K562 (cell line): ENCODE measurements around the gene MAEL. TPM values are rescaled to one million over a fixed set of nuclear protein-coding genes. Genes with fewer than 3 reads are reported as not detected.

ENCODE experiments used
- ATAC-seq: fragments of 200-7000 bp; cut with Tn5 transposase; 3 replicates; pipeline ENCODE4 v1.9.1; 2020; ENCODE audit warnings: moderate library complexity
- BruUV-seq: library from RNA; stranded (reverse); fragments of 400-500 nt; replicated peaks from 2 replicates; lab custom pipeline; 2021; lab: Mats Ljungman, UMichigan
- CTCF ChIA-PET: fragments of 300-600 bp; formaldehyde crosslinking; extraction: SDS; loops from one replicate; lab custom pipeline; 2021; ENCODE audit warnings: low intra/inter-chr PET ratio; lab: Yijun Ruan, JAX
- POLR2A ChIA-PET: fragments of 300-600, 350-650 bp; sonication (Branson Sonifier 250); formaldehyde crosslinking; extraction: SDS; loops from one replicate; lab custom pipeline; 2021; ENCODE audit warnings: antibody characterized with exemption, inconsistent platforms; lab: Yijun Ruan, JAX
- DNase-seq, 4 experiments: peaks; one replicate each; pipeline versions ENCODE4 v3.0.0 to v3.0.0-alpha.2; 2011 to 2018; ENCODE audit warnings: low spot score in 3 of 4, mixed read lengths in 3 of 4; ENCODE audit errors: extremely low read depth in 1 of 4
- FAIRE-seq: peaks from 2 replicates; lab custom pipeline; 2011; peaks lifted over from hg19 to GRCh38; lab: Jason Lieb, UNC
- H2AFZ ChIP-seq: 2 replicates; pipeline ENCODE4 v1.6.0; 2011; ENCODE audit warnings: low read depth, low read length, control low read depth, inconsistent platforms
- H3K27ac ChIP-seq: fragments of 200-600 bp; 3 replicates; pipeline ENCODE4 v1.8.0; 2011; ENCODE audit warnings: low read depth, mild to moderate bottlenecking, control low read depth, inconsistent platforms, low read length, moderate library complexity, mixed read lengths; ENCODE audit errors: extremely low read depth
- H3K27me3 ChIP-seq, 2 experiments: fragments of 300-600 bp in 1 of 2; 2 replicates in 1 of 2; 3 replicates in 1 of 2; pipeline versions ENCODE4 v1.6.0 to v1.8.0; 2011; ENCODE audit warnings: inconsistent platforms in 2 of 2, low read length in 2 of 2, mild to moderate bottlenecking in 1 of 2, mixed read lengths in 1 of 2, moderate library complexity in 1 of 2; ENCODE audit not compliant: control insufficient read depth in 2 of 2, insufficient read depth in 2 of 2
- H3K36me3 ChIP-seq: fragments of 300-600 bp; 3 replicates; pipeline ENCODE4 v1.8.0; 2011; ENCODE audit warnings: mild to moderate bottlenecking, low read length, inconsistent platforms; ENCODE audit not compliant: control insufficient read depth, insufficient read depth
- H3K4me1 ChIP-seq, 2 experiments: fragments of 200-600 bp in 1 of 2; replicated peaks in 1 of 2; 2 replicates in 1 of 2; 3 replicates in 1 of 2; pipeline versions ENCODE4 v1.5.1 to v1.8.0; 2011; ENCODE audit warnings: inconsistent platforms in 2 of 2, low read length in 2 of 2, mild to moderate bottlenecking in 1 of 2, mixed read lengths in 1 of 2, moderate library complexity in 1 of 2; ENCODE audit not compliant: control insufficient read depth in 2 of 2, insufficient read depth in 2 of 2
- H3K4me2 ChIP-seq: 2 replicates; pipeline ENCODE4 v1.6.1; 2011; ENCODE audit warnings: low read length, control low read depth, inconsistent platforms, mixed read lengths; ENCODE audit not compliant: insufficient read depth
- H3K4me3 ChIP-seq: fragments of 200-600 bp; sonication (generic), shearing (Covaris generic); 2 replicates; pipeline ENCODE4 v1.5.1; 2016; ENCODE audit warnings: control low read depth, inconsistent platforms
- H3K79me2 ChIP-seq: fragments of 200-600 bp; 3 replicates; pipeline ENCODE4 v1.8.0; 2011; ENCODE audit warnings: low read length, inconsistent platforms; ENCODE audit not compliant: control insufficient read depth, insufficient read depth
- H3K9ac ChIP-seq, 2 experiments: 2 replicates each; pipeline versions ENCODE4 v1.6.0 to v1.6.1; 2011; ENCODE audit warnings: low read depth in 2 of 2, low read length in 2 of 2, control low read depth in 1 of 2, inconsistent platforms in 1 of 2, mild to moderate bottlenecking in 1 of 2, mixed read lengths in 1 of 2; ENCODE audit not compliant: insufficient read depth in 1 of 2
- H3K9me1 ChIP-seq: one replicate; pipeline ENCODE4 v1.6.0; 2011; ENCODE audit warnings: inconsistent platforms, mild to moderate bottlenecking, low read length, moderate library complexity; ENCODE audit not compliant: control insufficient read depth, insufficient read depth
- H3K9me3 ChIP-seq: replicated peaks from 2 replicates; pipeline ENCODE4 v1.5.1; 2011; ENCODE audit warnings: low read depth, low read length, inconsistent platforms; ENCODE audit not compliant: control insufficient read depth, insufficient read depth
- H4K20me1 ChIP-seq: replicated peaks from 2 replicates; pipeline ENCODE4 v1.6.1; 2011; ENCODE audit warnings: low read length, inconsistent platforms, mixed read lengths; ENCODE audit not compliant: control insufficient read depth, insufficient read depth
- MBD1 ChIP-seq: fragments of 250-450 bp; sonication (Bioruptor Pico); IDR thresholded peaks from 2 replicates; pipeline ENCODE4 v1.8.0; 2022; ENCODE audit warnings: inconsistent platforms
- ZNF197 ChIP-seq: fragments of 200-800 bp; sonication (Bioruptor generic); IDR thresholded peaks from 2 replicates; pipeline ENCODE4 v1.6.1; 2016; ENCODE audit warnings: low read depth, missing genetic modification characterization, missing compliant biosample characterization
- WGBS: fragments of 100-300 bp; shearing (Covaris generic); methylation state at CpG from one replicate; pipeline ENCODE4 v1.1.6; 2016; ENCODE audit warnings: low coverage, mixed read lengths; ENCODE audit not compliant: insufficient coverage; ENCODE audit errors: missing lambda C conversion rate; 5-methylcytosine and 5-hydroxymethylcytosine counted together
- in situ Hi-C: fragments of 300-500 bp; cut with MboI; formaldehyde crosslinking; loops from 4 replicates; pipeline ENCODE4 v1.15.0; 2018; ENCODE audit warnings: inconsistent platforms, mixed read lengths
- intact Hi-C: fragments of 100-400 bp; cut with micrococcal nuclease; formaldehyde crosslinking; loops from 2 replicates; pipeline ENCODE4 v1.14.2; 2022
- polyA plus RNA-seq, 8 experiments: library from polyadenylated mRNA; depleted of rRNA in 4 of 8; stranded (reverse) in 5 of 8; unstranded in 3 of 8; fragments of >200 nt; fragmentation: Nextera tagmentation in 2 of 8; fragmentation: Illumina TruSeq in 1 of 8; extraction: Ambion mirVana in 2 of 8; extraction: Trizol in 1 of 8; gene quantifications; 2 replicates each; pipeline versions ENCODE4 v1.2.1 to v1.2.3, GENCODE V29; 2011 to 2014; ENCODE audit warnings: inconsistent platforms in 1 of 8, missing spikeins in 1 of 8
- total RNA-seq, 7 experiments: library from RNA; depleted of rRNA in 6 of 7; stranded (reverse); fragments of >200 nt in 6 of 7; fragmentation: Illumina TruSeq in 2 of 7; extraction: Trizol in 2 of 7; gene quantifications; 2 replicates each; pipeline versions ENCODE4 v1.2.1 to v1.2.3, GENCODE V29; 2011 to 2021; ENCODE audit warnings: low replicate concordance in 1 of 7

The MAEL gene
- total and polyA plus RNA-seq, 9 of the 15 experiments (the other 6 are each of a cell fraction or from before 2014, with no cell fraction given): 0.11 to 1.9 (median 0.75) TPM

GRCh38 chr1:167012570-167012969 lies 23.5 kb downstream of the MAEL start:
- no peak for ATAC-seq

More at GRCh38 chr1:167012570-167012969, 23.5 kb downstream of the MAEL start:
- DNase-seq (no peak), FAIRE-seq (no peak)
- H3K9me1 ChIP-seq: no peaks in the 10 kb centered on the region
- no peak overlapping the region for H2AFZ ChIP-seq
- no peaks in the 10 kb centered on the region for H3K79me2 ChIP-seq
- no peak overlapping the region for H3K4me2 ChIP-seq
- no peaks in the 10 kb centered on the region for H4K20me1 ChIP-seq
- H3K27ac ChIP-seq: no peak overlapping the region
- CTCF ChIA-PET: no interaction called here
- TF ChIP-seq MBD1 (CRISPR knock-in tag) (no peak), ZNF197 (no peak)
- no peak overlapping the region for H3K9ac ChIP-seq
- no peaks in the 10 kb centered on the region for H3K4me1 ChIP-seq
- H3K9me3 ChIP-seq: no peaks in the 10 kb centered on the region
- intact Hi-C loops: no loop called here
- WGBS: 0% methylated on average over 2 of the region's 2 CpGs
- BruUV-seq: no TSS peak
- H3K36me3 ChIP-seq: no peaks in the 10 kb centered on the region
- in situ Hi-C loops: no loop called here
- POLR2A ChIA-PET: no interaction called here
- no peak overlapping the region for H3K4me3 ChIP-seq
- H3K27me3 ChIP-seq: no peaks in the 10 kb centered on the region; a peak in 3 of 5 replicates
